Dermis microvascular lymphatic vessel endothelial cell (primary cell): ENCODE measurements around the gene DAND5. TPM values are rescaled to one million over a fixed set of nuclear protein-coding genes. Genes with fewer than 3 reads are reported as not detected.

Experiments
- DNase-seq, 2 donors: peaks; one replicate each; pipeline versions ENCODE4 v3.0.0 to v3.0.0-alpha.2; 2010; ENCODE audit warnings: low read depth in 2 of 2
- total RNA-seq: library from RNA; depleted of rRNA; stranded (reverse); fragments of >200 nt; gene quantifications from 2 replicates; pipeline ENCODE4 v1.2.1, GENCODE V29; 2014

Gene DAND5
- total RNA-seq, 1 donor from 2014 or later, result 0.26 TPM

- no peak for DNase-seq
These were observed 23.4 kb downstream of the DAND5 start for GRCh38 chr19:12992729-12993128.

GRCh38 chr19:12993562-12993961 is 24.2 kb downstream of the DAND5 start:
- no peak for DNase-seq

GRCh38 chr19:12994701-12995595 is 25.6 kb downstream of the DAND5 start, which contains the start of gene NFIX:
NFIX (plus strand) TSS chr19:12995475; CDS start chr19:12995838, 363 bp downstream.
- peak in 1 of 2 donors; percentile 59 for DNase-seq

- DNase-seq, result peak in 1 of 2 donors; percentile 38
These were observed 26.4 kb downstream of the DAND5 start for GRCh38 chr19:12995596-12996405.

GRCh38 chr19:12996406-12997094 is 27.2 kb downstream of the DAND5 start:
- DNase-seq, result peak in 1 of 2 donors; percentile 39

GRCh38 chr19:12997179-12997966 is 28.0 kb downstream of the DAND5 start:
- no peak for DNase-seq

GRCh38 chr19:12997967-12998940 is 28.9 kb downstream of the DAND5 start:
- no peak for DNase-seq

- DNase-seq, result no peak
These were observed 31.8 kb downstream of the DAND5 start for GRCh38 chr19:13001166-13001501.

GRCh38 chr19:13001502-13002165 is 32.3 kb downstream of the DAND5 start:
- no peak for DNase-seq

GRCh38 chr19:13002166-13002898 is 33.0 kb downstream of the DAND5 start:
- no peak for DNase-seq

GRCh38 chr19:13003081-13003480 is 33.7 kb downstream of the DAND5 start:
- DNase-seq, result no peak

- no peak for DNase-seq
These were observed 34.9 kb downstream of the DAND5 start for GRCh38 chr19:13004273-13004672.

GRCh38 chr19:13005253-13005652 is 35.9 kb downstream of the DAND5 start:
- DNase-seq, result no peak

GRCh38 chr19:13005861-13006370 is 36.5 kb downstream of the DAND5 start:
- DNase-seq, result no peak

- no peak for DNase-seq
These were observed 37.3 kb downstream of the DAND5 start for GRCh38 chr19:13006431-13007281.

GRCh38 chr19:13007292-13008045 is 38.1 kb downstream of the DAND5 start:
- DNase-seq, result no peak
